ENCODE results near the gene MED14. TPM values are rescaled to one million over a fixed set of nuclear protein-coding genes. Genes with fewer than 3 reads are reported as not detected.

The MED14 gene
- total and polyA plus RNA-seq, 10 of the 15 experiments (the other 5 are each of a cell fraction or from before 2014, with no cell fraction given): 8.8 to 99.4 (median 29.4) TPM

DNA sequence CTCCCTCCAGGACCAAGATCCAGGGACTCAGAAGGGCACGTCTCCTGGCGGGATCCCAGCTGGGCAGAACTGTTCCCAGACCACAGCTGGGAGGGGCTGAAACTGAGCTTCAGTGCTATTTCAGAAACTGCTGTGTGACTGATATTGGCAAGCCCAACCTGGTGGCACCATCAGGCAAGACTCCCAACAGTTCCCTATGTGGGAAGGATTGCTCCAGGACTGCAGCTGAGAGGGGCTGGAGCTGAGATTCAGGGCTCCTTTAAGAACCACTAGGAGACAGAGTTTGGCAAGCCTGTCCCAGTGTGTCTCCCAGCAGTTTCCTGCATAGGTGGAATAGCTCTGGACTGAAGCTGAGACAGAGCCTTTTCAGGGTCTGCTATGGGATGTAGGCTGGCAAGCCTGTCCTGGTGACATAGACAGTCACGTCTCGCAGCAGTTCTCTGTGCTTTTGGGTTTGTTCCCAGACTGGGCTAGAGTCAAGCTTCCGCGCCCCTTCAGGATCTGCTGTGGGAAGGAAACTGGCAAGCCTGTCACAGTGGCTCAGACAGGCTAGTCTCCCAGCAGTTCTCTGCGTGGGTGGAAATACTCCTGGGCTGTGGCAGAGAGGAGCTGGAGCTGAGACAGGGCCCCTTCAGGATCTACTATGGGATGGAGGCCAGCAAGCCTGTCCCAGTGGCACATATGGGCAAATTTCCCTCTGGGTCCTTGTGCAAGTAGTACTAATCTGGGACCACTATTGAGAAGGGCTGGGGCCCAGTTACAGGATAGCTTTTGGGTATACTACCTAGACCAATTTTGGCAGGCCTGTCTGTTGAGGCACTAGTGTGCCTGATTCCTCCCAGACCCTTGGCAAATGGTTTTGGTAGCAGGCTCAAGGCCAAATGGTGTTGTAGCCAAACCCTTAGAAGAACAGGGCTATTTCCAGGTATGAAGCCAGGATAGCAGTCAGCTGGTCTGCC is 20.2 kb upstream of the MED14 start:
- no peaks in the 10 kb centered on the region for H3K36me3 ChIP-seq (ENCODE audit: control insufficient read depth in 2 of 2, insufficient read depth in 2 of 2, low read length in 1 of 2)
- no peak overlapping the region for H3K4me2 ChIP-seq (ENCODE audit: control insufficient read depth, insufficient read depth)
- H3K27me3 ChIP-seq (replicated peaks in 1 of 2; ENCODE audit: control insufficient read depth in 2 of 2, insufficient read depth in 2 of 2, low read length in 1 of 2): no peaks in the 10 kb centered on the region
- 63% methylated on average over 7 of the region's 7 CpGs for WGBS (ENCODE audit: insufficient coverage, insufficient replicate concordance, low lambda C conversion rate, missing lambda C conversion rate)
- DNase-seq (ENCODE audit: low read depth, low spot score) (no peak), ATAC-seq (no peak), FAIRE-seq (no peak)
- H4K20me1 ChIP-seq (ENCODE audit: control insufficient read depth, insufficient read depth): no peaks in the 10 kb centered on the region
- H3K4me1 ChIP-seq (ENCODE audit: control insufficient read depth, insufficient read depth, low read length): peaks cover 8% of the 10 kb centered on the region; the same call in 1 of the 2 replicates
- in situ Hi-C loops (cut with MboI) (no loop called here), intact Hi-C loops (cut with micrococcal nuclease; ENCODE audit: unreplicated experiment) (no loop called here)
- BruUV-seq (replicated peaks): no TSS peak
- H3K9ac ChIP-seq (ENCODE audit: control insufficient read depth, insufficient read depth, low read length): no peak overlapping the region
- ChIA-PET CTCF (no interaction called here), SMC1A (ENCODE audit: uncharacterized antibody, unreplicated experiment) (interaction anchor here (1.2 to 1.6 kb wide), 2 partner anchors 10 to 104 kb away, joined by 3 to 4 read pairs; no protein-coding TSS in a partner anchor), RAD21 (ENCODE audit: unreplicated experiment) (no interaction called here), POLR2A (no interaction called here)
- peaks cover 2% of the 10 kb centered on the region; the same call in 2 of the 3 replicates for H3K9me3 ChIP-seq (replicated peaks; ENCODE audit: control insufficient read depth, insufficient read depth, low read length)
- no peak overlapping the region for H3K4me3 ChIP-seq
- no peak overlapping the region for H2AFZ ChIP-seq (ENCODE audit: control insufficient read depth, low read depth, low read length)
- no peaks in the 10 kb centered on the region for H3K79me2 ChIP-seq (ENCODE audit: control insufficient read depth, insufficient read depth, low read length)
- no peak overlapping the region for H3K27ac ChIP-seq (ENCODE audit: control insufficient read depth, insufficient read depth)
- no peak for TF ChIP-seq MYB (IDR thresholded peaks at IDR 0.05; ENCODE audit: borderline replicate concordance, low read depth, low read length)
- TF ChIP-seq LARP7 (IDR thresholded peaks at IDR 0.05): no peak
- TF ChIP-seq, protein P1, sequence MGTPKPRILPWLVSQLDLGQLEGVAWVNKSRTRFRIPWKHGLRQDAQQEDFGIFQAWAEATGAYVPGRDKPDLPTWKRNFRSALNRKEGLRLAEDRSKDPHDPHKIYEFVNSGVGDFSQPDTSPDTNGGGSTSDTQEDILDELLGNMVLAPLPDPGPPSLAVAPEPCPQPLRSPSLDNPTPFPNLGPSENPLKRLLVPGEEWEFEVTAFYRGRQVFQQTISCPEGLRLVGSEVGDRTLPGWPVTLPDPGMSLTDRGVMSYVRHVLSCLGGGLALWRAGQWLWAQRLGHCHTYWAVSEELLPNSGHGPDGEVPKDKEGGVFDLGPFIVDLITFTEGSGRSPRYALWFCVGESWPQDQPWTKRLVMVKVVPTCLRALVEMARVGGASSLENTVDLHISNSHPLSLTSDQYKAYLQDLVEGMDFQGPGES (IDR thresholded peaks at IDR 0.05): no peak
- TF ChIP-seq, protein P2, sequence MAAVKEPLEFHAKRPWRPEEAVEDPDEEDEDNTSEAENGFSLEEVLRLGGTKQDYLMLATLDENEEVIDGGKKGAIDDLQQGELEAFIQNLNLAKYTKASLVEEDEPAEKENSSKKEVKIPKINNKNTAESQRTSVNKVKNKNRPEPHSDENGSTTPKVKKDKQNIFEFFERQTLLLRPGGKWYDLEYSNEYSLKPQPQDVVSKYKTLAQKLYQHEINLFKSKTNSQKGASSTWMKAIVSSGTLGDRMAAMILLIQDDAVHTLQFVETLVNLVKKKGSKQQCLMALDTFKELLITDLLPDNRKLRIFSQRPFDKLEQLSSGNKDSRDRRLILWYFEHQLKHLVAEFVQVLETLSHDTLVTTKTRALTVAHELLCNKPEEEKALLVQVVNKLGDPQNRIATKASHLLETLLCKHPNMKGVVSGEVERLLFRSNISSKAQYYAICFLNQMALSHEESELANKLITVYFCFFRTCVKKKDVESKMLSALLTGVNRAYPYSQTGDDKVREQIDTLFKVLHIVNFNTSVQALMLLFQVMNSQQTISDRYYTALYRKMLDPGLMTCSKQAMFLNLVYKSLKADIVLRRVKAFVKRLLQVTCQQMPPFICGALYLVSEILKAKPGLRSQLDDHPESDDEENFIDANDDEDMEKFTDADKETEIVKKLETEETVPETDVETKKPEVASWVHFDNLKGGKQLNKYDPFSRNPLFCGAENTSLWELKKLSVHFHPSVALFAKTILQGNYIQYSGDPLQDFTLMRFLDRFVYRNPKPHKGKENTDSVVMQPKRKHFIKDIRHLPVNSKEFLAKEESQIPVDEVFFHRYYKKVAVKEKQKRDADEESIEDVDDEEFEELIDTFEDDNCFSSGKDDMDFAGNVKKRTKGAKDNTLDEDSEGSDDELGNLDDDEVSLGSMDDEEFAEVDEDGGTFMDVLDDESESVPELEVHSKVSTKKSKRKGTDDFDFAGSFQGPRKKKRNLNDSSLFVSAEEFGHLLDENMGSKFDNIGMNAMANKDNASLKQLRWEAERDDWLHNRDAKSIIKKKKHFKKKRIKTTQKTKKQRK (IDR thresholded peaks at IDR 0.05; ENCODE audit: low read depth, low read length): no peak
- no peak for TF ChIP-seq STAT1 (conservative IDR thresholded peaks at IDR 0.05)
- TF ChIP-seq MEF2B (IDR thresholded peaks at IDR 0.05; ENCODE audit: partially characterized antibody, poor library complexity, severe bottlenecking): no peak
- TF ChIP-seq POLR2AphosphoS5 (IDR thresholded peaks at IDR 0.05; ENCODE audit: low read length): no peak
- TF ChIP-seq HDAC6 (IDR thresholded peaks at IDR 0.05; ENCODE audit: unreplicated experiment): no peak
- no peak for TF ChIP-seq BMI1 (IDR thresholded peaks at IDR 0.05; ENCODE audit: borderline replicate concordance)

Measured in GM12878 (cell line).